Right renal pelvis (tissue), 4 donors: ENCODE results near the gene NOS1AP. TPM values are rescaled to one million over a fixed set of nuclear protein-coding genes. Genes with fewer than 3 reads are reported as not detected.
A peak's percentile ranks its signal among the peaks of the same experiment; 100 is the strongest.
"Not testable (repeated sequence)": the region's sequence is repeated elsewhere in the genome, so short reads cannot be mapped to it uniquely, and the experiment has no call there.

Experiments used
- DNase-seq, 4 donors: peaks; one replicate each; pipeline ENCODE4 v3.0.0-alpha.2; 2013; ENCODE audit warnings: low read depth in 4 of 4, low spot score in 3 of 4, missing footprints in 1 of 4
- polyA plus RNA-seq, 4 donors: library from polyadenylated mRNA; unstranded; fragments of 120-200 nt; gene quantifications; one replicate each; pipeline ENCODE4 v1.2.1, GENCODE V29; 2013; ENCODE audit not compliant: insufficient read length in 4 of 4

The NOS1AP gene
- polyA plus RNA-seq, 4 donors: 8.8 to 12.9 (median 9.6) TPM

DNA sequence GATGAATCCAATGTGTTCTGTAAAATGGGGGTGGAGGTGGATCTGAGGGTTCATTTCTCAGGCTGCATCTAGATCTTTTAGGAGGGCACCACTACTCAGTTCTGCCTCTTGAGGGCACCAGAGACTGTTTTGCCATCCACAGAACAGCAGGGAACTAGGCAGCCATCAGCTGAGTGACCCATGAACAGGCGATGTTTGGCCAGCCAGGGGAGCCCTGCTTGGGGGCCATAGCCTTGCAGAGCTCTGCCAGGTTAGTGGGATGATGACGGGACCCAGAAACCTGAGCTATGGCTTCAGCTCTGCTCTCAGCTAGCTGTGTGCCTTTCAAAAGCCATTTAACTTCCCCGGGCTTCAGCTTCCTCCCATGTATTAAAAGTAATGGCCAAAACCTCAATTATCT, 13.4 kb upstream of the NOS1AP start:
- peak in 1 of 4 donors; percentile 60 for DNase-seq

DNA sequence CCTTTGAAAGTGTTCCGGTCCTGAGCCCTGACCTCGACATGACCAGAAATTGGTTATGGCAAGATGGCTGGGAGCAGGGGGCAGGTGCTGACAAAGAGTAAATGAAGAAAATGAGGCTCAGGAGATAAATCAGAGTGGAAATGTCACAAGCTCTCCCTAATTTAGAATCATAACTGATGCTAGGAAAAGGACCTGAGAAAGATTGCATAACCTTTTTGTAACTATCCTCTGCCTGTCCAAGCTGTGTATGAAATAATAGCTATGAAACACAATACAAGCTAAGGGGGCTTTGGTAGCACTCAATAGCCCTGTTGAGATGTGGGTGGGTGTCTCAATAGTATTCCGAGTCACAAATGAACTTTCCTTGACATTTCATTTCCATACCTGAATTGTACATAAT, 12.9 kb upstream of the NOS1AP start:
- no peak for DNase-seq

DNA sequence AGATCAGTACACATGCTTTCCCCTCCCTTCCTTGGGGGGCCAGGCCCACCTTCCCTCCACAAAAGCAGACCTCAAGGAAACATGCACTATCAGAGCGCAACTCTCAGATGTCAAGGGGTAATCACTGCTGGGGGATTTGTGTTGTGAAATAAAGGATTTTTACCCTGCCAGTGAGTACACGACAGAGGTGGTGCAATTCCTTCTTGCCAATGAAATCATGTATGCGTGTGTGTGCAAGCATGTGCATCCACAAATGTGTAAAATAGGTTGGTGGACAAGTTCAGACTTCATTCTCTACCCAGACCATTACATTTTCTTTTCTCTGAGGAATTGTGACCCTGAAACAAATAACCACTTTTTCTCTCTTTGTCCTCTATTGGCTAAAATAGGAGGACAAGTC, 9.8 kb upstream of the NOS1AP start:
- DNase-seq: no peak

DNA sequence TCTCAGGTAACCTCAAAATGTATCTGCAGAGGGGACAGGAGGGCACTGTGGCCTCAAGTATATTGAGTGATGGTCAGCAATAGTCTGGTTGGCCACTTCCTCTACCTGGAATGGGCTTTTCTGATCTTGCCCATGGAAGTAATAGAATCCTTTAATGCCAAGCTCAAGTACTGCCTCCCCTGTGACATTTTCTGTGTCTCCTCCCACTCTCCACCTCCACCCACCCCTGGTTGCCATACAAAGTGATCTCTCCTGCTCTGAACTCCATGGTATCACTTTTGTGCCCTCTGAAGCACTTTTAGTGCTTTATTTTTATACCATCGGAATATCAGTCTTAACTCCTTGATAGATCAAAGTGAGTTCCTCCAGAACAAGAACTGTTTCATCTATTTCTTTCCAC, 9.2 kb upstream of the NOS1AP start:
- no peak for DNase-seq

DNA sequence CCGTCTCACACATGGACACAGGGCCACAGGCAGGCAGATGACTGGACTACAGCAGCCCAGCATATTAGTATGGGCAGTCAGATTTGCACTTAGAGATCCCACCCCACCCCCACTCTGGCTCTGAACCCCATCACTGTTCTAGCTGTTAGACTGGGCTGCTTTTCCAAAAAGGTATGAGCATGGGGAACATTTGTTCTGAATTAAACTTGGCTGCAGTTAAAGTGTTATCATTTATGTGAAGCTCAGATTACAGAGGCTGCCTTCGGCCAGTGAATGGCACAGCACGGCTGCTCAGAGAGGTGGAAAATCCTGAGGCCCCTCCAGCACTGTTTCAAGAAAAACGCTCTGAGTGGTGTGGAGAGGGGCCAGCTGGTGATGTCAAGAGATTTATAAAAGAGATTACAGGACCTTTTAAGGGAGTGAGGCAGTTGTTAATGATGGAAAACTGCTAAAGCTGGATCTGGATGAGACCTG, 6.9 kb upstream of the NOS1AP start:
- no peak for DNase-seq

DNA sequence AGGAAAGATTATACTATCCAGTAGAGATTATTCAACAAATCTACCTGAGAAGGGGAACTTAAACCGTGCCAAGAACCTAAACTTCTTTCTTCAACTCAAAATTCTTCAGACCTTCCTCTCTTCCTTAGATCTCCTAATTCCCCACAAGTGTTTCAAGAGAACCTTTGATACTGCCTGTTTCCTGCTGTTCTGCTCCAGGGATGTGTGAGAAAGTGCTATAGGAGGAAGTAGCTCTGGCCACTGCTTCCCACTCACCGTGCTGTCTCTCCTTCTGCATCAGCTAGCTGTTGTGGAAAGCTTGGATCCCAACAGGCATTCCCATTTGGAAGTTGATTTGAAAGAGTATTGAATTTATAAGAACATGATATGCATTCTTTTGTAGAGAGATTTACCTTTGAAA, 4.5 kb upstream of the NOS1AP start:
- no peak for DNase-seq

DNA sequence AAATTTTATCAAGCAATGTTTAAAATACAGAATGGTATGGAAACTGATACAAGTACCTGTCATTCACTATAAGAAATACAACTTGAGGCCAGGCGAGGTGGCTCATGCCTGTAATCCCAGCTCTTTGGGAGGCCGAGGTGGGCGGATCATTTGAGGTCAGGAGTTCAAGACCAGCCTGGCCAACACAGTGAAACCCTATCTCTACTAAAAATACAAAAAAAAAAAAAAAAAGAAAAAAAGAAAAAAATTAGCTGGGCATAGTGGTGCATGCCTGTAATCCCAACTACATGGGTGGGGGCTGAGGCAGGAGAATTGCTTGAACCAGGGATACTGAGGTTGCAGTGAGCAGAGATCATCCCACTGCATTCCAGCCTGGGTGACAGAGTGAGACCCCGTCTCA, 2.7 kb upstream of the NOS1AP start:
- DNase-seq: not testable (repeated sequence)

DNA sequence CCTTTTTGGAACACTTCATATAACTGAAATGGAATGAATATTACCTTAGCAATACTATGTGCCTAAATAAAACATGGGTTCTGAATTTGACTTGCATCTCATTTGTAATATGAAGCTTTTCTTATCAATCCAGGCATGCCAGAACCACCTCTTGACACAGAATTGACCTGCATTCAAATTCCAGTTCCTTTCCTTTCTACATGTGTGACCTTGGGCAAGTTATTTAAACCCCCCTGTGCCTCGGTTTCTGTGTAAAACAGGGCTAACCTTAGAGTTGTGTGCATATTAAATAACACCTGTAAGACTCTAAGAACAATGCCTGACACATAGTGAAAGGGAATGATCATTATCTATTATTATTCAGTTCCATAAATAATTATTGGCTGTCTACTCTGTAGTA, 2.0 kb upstream of the NOS1AP start:
- no peak for DNase-seq

DNA sequence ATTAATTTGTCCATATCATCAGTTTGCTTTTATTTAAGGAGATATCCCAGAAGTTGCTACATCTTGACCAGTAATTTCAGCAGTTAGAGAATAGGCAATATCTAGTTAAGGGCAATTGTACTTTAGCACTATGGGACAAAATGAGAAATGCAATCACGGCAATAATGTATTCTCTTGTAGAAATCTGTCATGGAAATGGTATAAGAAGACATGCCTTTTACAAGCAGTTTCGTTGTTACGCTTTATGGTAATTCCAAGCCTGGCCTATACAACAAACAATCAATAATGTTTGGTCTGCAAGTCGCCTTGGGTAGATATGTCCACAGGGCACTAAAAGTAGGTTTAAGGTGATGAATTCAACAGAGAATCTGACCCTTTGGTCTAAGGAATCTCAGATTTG, 1.2 kb upstream of the NOS1AP start:
- no peak for DNase-seq

DNA sequence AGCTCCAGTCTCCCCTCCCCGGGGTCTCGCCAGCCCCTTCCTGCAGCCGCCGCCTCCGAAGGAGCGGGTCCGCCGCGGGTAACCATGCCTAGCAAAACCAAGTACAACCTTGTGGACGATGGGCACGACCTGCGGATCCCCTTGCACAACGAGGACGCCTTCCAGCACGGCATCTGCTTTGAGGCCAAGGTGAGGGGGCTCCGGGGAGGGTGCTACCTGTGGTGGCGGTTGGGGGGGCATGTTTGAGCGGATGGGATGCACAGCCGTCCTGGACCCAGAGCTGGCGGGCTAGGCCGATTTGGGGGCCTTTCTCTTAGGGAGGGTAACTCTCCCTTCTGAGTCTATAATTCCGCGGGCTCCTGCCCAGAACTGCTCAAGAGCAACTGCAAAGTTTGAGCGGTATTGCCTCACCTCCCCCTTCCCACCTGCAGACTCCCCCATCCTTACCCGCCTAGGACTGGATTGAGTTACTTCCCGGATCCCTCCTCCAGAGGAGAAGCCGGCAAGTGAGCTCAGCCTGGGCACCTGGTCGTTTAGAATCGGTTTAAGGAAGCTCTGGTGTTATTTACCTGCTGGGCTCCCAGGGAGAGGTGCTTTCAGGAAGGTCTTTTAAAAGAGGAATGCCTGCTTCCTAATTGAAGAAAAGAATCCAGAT, 730 bp downstream of the NOS1AP start:
- no peak for DNase-seq

DNA sequence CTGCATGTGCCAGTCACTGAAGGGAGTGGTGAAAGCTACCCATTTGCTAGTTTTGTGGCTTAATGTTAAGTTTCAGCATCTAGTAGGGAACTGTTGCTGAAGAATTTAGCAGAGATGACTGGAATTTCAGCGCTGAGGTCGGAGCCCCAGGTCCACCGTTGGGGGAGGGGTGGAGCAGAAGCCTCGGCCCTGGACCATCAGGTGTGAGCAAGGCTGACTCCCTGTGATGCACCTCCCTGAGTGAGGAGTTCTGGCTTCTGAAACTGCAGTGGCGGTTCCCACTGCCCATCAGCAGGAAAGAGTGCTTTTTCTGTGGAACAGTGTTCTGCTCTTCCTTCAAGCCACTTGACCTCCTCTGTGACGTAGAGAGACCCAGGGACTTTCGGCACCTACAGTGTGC, 1.3 kb downstream of the NOS1AP start:
- no peak for DNase-seq

DNA sequence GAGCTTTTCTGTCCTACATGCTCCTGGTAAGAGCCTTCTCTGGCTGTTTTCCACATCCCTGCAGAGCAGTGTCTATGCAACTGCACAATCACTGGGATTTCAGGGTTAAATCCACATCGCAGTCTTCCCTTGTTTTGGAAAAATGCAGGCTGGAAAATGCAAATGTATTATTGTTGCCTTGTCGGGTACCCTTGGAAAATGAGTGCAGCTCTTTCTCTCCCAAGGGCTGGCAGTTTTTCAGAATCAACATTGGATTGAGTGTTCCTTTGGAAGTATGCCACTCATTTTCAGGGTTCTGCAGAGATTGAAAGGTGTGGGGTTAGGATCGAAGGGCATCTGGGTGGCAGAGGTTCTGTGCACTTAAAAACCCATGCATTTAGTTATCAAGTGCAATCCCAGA, 3.2 kb downstream of the NOS1AP start:
- no peak for DNase-seq

DNA sequence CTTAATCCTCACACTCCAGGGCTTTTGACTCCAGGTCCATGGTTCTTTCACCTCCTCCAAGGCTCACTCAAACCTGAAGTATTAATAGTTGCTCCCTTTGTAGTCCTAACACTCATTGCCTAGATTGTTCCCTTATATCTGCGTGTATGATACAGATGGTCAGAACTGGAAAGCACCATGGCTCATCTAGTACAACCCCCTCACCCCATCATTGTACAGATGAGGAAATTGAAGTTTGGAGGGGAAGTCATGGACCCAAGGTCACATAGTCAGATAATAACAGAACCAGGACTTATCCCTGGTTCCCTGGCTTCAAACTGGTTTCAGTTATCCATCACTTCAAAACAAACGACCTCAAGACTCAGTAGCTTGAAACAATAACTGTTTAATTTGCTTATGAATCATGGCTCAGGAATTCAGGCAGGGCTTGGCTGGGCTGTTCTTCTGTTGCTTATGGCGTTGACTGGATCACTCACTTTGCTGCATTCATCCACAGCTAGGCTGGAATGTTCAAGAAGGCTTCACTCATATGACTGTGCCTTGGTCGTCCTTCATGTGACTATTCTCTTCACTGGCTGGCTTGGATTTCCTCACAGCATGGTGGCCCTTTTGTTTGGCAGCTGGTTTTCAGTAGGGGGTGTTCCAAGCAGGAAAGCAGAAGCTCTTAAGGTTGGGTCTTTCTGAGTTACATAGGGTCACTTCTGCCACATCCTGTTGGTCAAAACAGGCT, 5.0 kb downstream of the NOS1AP start:
- no peak for DNase-seq

DNA sequence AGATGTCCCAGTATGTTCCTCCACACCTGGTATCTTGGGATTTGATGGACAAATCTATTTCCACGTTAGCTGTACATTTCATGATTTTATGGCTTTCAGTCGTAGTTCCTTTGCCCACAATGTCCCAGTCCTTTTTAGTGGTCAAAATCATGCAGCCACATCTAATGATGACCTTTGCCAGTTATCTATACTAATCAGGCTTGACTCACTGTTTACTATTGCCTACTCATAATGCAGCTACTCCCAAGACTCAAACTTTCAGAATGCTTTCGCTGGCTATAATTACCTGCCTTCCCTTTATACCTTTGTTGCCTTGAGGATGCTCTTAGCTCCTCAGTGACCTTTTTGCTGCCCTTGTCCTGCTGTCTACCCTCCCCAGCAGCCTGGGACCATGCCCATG, 6.4 kb downstream of the NOS1AP start:
- DNase-seq: no peak

DNA sequence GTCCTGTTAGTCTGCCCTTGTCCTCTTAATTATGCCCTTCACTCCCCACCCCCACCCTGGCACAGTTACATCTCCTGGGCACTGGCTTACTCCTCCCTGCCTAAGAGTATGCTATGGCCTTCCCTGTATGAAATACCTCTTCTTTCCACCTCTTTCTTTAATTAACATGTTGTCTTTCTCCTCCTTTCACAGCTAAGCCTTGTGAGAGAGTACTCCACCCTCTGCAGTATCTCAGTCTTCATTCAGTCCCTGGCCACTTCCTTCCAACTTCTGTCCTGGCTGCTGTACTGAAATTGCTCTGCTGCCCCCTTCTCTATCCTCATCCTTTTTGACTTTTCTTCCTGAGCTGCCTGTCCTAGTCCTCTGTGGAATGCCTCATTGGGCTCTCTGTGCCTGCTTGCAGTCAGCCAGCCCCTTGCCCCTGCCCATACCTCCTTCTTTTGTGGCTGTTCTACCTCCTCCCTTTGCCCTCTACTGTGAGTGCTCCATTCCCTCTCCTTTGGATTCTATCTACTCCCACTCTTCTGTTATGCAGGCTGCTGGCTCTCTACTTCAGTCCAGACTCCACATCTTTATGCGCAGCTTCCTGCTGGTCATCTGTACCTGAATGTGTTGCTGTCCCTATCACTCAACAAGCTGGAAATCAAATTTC, 8.3 kb downstream of the NOS1AP start:
- DNase-seq: no peak

DNA sequence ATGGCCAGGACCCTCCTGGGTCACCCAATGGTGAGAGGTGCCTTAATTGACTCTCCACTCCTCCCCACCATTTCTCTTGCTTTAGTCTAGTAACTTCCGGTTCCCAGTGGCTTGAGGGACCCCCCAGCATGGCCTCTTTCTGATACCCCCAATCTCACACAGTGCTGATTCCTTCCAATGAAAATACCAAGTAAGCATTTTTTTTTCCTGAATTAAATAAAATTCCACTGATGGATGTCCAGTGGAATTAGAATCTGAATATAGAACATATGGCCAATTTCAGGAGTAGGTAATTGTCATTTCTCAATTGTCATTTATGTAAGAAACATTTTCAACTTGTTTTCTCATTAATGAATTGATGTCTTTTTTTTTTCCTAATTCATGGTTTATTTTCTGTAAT, 9.5 kb downstream of the NOS1AP start:
- no peak for DNase-seq

DNA sequence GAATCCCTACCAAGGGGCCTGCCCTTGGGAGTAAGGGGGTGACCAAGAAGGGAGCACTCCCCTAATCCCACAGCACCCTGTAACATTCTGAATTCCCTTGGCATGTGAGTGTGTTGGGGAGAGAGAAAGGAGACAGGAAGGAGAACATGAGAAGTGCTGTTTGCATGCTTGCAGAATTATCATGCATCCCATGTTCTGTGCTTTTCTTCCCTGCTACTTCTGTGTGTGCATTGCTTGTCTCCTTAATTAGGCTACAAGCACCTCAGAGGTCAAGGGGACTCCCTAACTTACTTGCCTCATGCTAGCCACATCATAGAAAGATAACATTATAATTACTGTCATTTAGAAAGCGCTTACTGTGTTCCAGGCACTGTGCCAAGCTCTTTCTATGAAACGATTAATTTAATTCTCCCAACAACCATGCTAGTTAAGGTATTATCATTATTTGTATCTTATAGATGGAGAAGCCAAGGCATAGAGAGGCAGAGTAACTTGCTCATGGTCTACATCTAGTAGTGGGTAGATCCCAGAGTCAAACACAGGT, 11.1 kb downstream of the NOS1AP start:
- DNase-seq: no peak

DNA sequence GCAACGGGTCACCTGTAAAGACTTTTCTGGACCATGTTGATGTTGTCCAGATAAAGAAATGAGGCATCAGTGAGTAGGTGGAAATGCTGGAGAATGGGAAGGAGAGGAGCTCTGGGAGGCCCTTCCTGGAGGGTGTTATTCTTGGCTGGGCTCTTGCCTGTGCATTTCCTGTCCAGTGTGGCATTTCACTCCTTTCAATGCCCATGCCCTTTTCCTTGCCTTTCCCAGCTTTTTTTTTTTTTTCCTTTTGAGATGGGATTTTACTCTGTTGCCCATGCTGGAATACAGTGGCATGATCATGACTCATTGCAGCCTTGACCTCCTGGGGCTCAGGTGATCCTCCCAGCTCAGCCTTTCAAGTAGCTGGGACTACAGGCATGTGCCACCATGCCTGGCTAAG, 11.8 kb downstream of the NOS1AP start:
- DNase-seq: no peak

DNA sequence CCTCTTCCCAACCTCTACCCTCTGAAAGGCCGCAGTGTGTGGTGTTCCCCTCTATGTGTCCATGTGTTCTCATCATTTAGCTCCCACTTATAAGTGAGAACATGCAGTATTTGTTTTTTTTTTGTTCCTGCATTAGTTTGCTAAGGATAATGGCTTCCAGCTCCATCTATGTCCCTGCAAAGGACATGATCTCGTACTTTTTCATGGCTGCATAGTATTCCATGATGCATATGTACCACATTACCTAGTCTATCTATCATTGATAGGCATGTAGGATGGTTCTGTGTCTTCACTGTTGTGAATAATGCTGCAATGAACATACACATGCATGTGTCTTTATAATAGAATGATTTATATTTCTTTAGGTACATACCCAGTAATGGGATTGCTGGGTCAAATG, 12.6 kb downstream of the NOS1AP start:
- not testable (repeated sequence) for DNase-seq

DNA sequence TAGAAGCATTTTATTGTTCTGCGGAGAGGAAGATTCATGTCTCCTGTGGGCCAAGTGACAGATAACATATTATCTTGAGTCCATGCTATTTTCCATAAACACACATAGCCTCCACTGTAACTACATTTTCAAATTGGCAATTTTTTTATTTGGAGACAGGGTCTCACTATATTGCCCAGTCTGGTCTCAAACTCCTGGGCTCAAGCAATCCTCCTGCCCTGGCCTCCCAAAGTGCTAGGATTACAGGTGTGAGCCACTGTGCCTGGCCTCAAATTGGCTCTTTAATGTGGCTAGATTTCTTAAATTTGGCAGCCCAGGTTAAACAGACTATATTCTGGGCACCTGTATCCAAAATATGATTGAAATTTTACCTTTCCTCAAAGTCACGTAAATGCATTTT, 13.8 kb downstream of the NOS1AP start:
- no peak for DNase-seq

DNA sequence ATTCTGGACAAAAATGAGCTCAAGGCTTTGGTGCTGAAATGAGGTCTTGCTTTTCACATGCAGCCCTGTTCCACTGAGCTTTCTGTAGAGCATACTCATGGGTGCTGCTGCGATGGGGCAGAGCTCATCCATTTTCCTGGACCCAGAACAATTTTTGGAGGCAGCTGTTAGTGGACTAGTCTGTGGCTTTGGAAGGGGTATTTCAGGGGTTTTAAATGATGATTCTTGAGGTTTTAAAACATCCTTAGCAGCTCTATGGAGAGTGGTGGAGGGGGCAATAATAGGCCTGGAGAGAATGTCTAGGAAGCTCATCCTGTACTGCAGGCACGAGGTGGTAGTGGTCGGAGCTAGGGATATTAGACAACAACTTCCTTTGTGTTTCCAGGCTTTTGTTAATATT, 16.5 kb downstream of the NOS1AP start:
- no peak for DNase-seq

DNA sequence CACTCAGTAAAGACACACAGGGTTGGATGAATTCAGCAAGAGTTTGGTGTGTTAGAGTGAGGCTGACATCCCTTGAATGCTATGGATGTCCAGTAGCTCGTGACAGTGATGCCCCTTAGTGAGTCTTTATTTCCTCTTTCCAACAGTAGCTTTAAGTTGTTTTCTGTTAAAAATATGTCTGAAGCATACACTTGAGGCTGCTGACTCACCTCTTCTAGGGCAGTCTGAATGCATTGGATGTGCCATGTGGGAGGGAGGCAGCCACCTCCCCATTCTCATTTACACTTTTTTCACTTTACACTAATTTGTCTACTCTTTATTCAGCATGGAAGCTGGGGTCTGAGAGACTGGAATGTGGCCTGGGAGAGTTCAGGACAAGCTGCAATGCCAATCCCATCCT, 17.6 kb downstream of the NOS1AP start:
- DNase-seq: no peak
